PFSK-1 (cell line): Measurements from ENCODE around the gene CD160.

ENCODE experiments used
- FOXP2 ChIP-seq: optimal IDR thresholded peaks from 2 replicates; pipeline ENCODE3; 2011; ENCODE audit warnings: borderline replicate concordance, control low read depth, inconsistent platforms; ENCODE audit not compliant: insufficient read depth; ENCODE audit errors: extremely low read length, extremely low read depth
- POLR2AphosphoS5 ChIP-seq: IDR thresholded peaks from 2 replicates; pipeline ENCODE4 v1.6.1; 2012; ENCODE audit warnings: low read depth, mild to moderate bottlenecking, control low read depth, low read length, moderate library complexity
- REST ChIP-seq, 2 experiments: IDR thresholded peaks; 2 replicates each; pipeline versions ENCODE4 v1.6.1 to v1.8.0; 2011 to 2012; ENCODE audit warnings: low read depth in 2 of 2, low read length in 2 of 2, control low read depth in 1 of 2, inconsistent platforms in 1 of 2, mild to moderate bottlenecking in 1 of 2, moderate library complexity in 1 of 2; ENCODE audit not compliant: insufficient read depth in 1 of 2
- SIN3A ChIP-seq: IDR thresholded peaks from 2 replicates; pipeline ENCODE4 v1.6.1; 2012; ENCODE audit warnings: mild to moderate bottlenecking, low read length, moderate library complexity, borderline replicate concordance; ENCODE audit not compliant: insufficient read depth
- TAF1 ChIP-seq: IDR thresholded peaks from 2 replicates; pipeline ENCODE4 v1.6.1; 2012; ENCODE audit warnings: low read length, control low read depth, borderline replicate concordance; ENCODE audit not compliant: insufficient read depth

CD160 gene

GRCh38 chr1:145736191-145736590 lies 16.9 kb downstream of the CD160 start:
- TF ChIP-seq FOXP2 (no peak), REST (IDR thresholded peaks at IDR 0.05; ENCODE audit: insufficient read depth in 1 of 2, low read depth in 2 of 2, low read length in 2 of 2) (no peak), TAF1 (no peak), POLR2AphosphoS5 (no peak), SIN3A (no peak)

- TF ChIP-seq POLR2AphosphoS5: no peak
- no peak for TF ChIP-seq TAF1
- no peak for TF ChIP-seq REST (IDR thresholded peaks at IDR 0.05; ENCODE audit: insufficient read depth in 1 of 2, low read depth in 2 of 2, low read length in 2 of 2)
- TF ChIP-seq FOXP2: no peak
- TF ChIP-seq SIN3A: no peak
Measured at GRCh38 chr1:145740269-145740668, 21.0 kb downstream of the CD160 start.

- TF ChIP-seq POLR2AphosphoS5 (no peak), FOXP2 (no peak)
Measured at GRCh38 chr1:145747398-145748247, 28.3 kb downstream of the CD160 start.

GRCh38 chr1:145750426-145750825 lies 31.1 kb downstream of the CD160 start:
- TF ChIP-seq POLR2AphosphoS5: no peak
- TF ChIP-seq REST (IDR thresholded peaks at IDR 0.05; ENCODE audit: insufficient read depth in 1 of 2, low read depth in 2 of 2, low read length in 2 of 2): no peak
- no peak for TF ChIP-seq TAF1
- no peak for TF ChIP-seq FOXP2
- TF ChIP-seq SIN3A: no peak

GRCh38 chr1:145751491-145752037 lies 32.3 kb downstream of the CD160 start:
- TF ChIP-seq FOXP2 (no peak), SIN3A (no peak), TAF1 (no peak), POLR2AphosphoS5 (no peak), REST (IDR thresholded peaks at IDR 0.05; ENCODE audit: insufficient read depth in 1 of 2, low read depth in 2 of 2, low read length in 2 of 2) (no peak)
